K562 (cell line): ENCODE measurements around the gene CD164L2. TPM values are rescaled to one million over a fixed set of nuclear protein-coding genes. Genes with fewer than 3 reads are reported as not detected.
A peak's percentile ranks its signal among the peaks of the same experiment; 100 is the strongest.

Experiments
- BRD4 ChIP-seq: fragments of 200-600 bp; sonication (generic); IDR thresholded peaks from 2 replicates; pipeline ENCODE4 v1.6.1; 2017; ENCODE audit warnings: inconsistent platforms
- CBX1 ChIP-seq: sonication (generic); IDR thresholded peaks from 2 replicates; pipeline ENCODE4 v1.6.1; 2016; ENCODE audit warnings: antibody characterized with exemption, low read depth, mild to moderate bottlenecking
- CEBPG ChIP-seq, 3 experiments: fragments of 200-800 bp in 1 of 3; sonication (Bioruptor generic) in 1 of 3; sonication (generic) in 1 of 3; formaldehyde crosslinking in 1 of 3; IDR thresholded peaks in 2 of 3; conservative IDR thresholded peaks in 1 of 3; 2 replicates each; pipeline versions ENCODE4 v1.6.1 to v1.8.0; 2016 to 2022; ENCODE audit warnings: missing compliant biosample characterization in 2 of 3, missing genetic modification characterization in 2 of 3, mild to moderate bottlenecking in 1 of 3, missing genetic modification reagents in 1 of 3
- ERF ChIP-seq: fragments of 450-650 bp; formaldehyde crosslinking; IDR thresholded peaks from 2 replicates; pipeline ENCODE4 v1.4.0; 2020; ENCODE audit warnings: mild to moderate bottlenecking, mixed read lengths
- GTF2E2 ChIP-seq: fragments of 200-800 bp; sonication (Bioruptor generic); IDR thresholded peaks from 2 replicates; pipeline ENCODE4 v1.6.1; 2016; ENCODE audit warnings: missing genetic modification characterization, missing compliant biosample characterization
- HMG20B ChIP-seq: fragments of 250-450 bp; sonication (Bioruptor Pico); IDR thresholded peaks from 2 replicates; pipeline ENCODE4 v1.5.0; 2021; ENCODE audit warnings: mild to moderate bottlenecking
- MEF2D ChIP-seq: conservative IDR thresholded peaks from 2 replicates; pipeline ENCODE4 v1.6.1; 2016; ENCODE audit warnings: low read depth, missing genetic modification characterization, missing compliant biosample characterization
- NFE2L1 ChIP-seq: fragments of 450-650 bp; IDR thresholded peaks from 2 replicates; pipeline ENCODE4 v1.6.1; 2016; ENCODE audit warnings: missing genetic modification characterization, low read depth, mild to moderate bottlenecking, missing compliant biosample characterization, moderate library complexity, borderline replicate concordance
- POLR2AphosphoS5 ChIP-seq: IDR thresholded peaks from 2 replicates; pipeline ENCODE4 v1.6.1; 2011; ENCODE audit warnings: mild to moderate bottlenecking, low read depth, low read length, moderate library complexity; ENCODE audit not compliant: control insufficient read depth, insufficient read depth
- SIN3B ChIP-seq: fragments of 450-650 bp; IDR thresholded peaks from 2 replicates; pipeline ENCODE4 v1.6.1; 2017; ENCODE audit warnings: low read depth, mild to moderate bottlenecking, moderate library complexity
- STAG1 ChIP-seq: sonication (generic); formaldehyde crosslinking; IDR thresholded peaks from 2 replicates; pipeline ENCODE4 v1.5.0; 2020; ENCODE audit warnings: missing genetic modification reagents, borderline replicate concordance
- polyA plus RNA-seq, 8 experiments: library from polyadenylated mRNA; depleted of rRNA in 4 of 8; stranded (reverse) in 5 of 8; unstranded in 3 of 8; fragments of >200 nt; fragmentation: Nextera tagmentation in 2 of 8; fragmentation: Illumina TruSeq in 1 of 8; extraction: Ambion mirVana in 2 of 8; extraction: Trizol in 1 of 8; gene quantifications; 2 replicates each; pipeline versions ENCODE4 v1.2.1 to v1.2.3, GENCODE V29; 2011 to 2014; ENCODE audit warnings: inconsistent platforms in 1 of 8, missing spikeins in 1 of 8
- total RNA-seq, 7 experiments: library from RNA; depleted of rRNA in 6 of 7; stranded (reverse); fragments of >200 nt in 6 of 7; fragmentation: Illumina TruSeq in 2 of 7; extraction: Trizol in 2 of 7; gene quantifications; 2 replicates each; pipeline versions ENCODE4 v1.2.1 to v1.2.3, GENCODE V29; 2011 to 2021; ENCODE audit warnings: low replicate concordance in 1 of 7
- TF ChIP-seq, protein P1 (sequence below): IDR thresholded peaks from 3 replicates; pipeline ENCODE4 v1.6.1; 2011; ENCODE audit warnings: borderline replicate concordance, mild to moderate bottlenecking, moderate library complexity; ENCODE audit not compliant: insufficient read length; ENCODE audit errors: extremely low read depth
- TF ChIP-seq, protein P2 (sequence below): fragments of 450-650 bp; formaldehyde crosslinking; IDR thresholded peaks from 2 replicates; pipeline ENCODE4 v1.4.0; 2022; ENCODE audit warnings: mild to moderate bottlenecking, moderate library complexity
- TF ChIP-seq, protein P3 (sequence below), 2 experiments: fragments of 450-650 bp; conservative IDR thresholded peaks; 2 replicates each; pipeline ENCODE4 v1.6.1; 2017; ENCODE audit warnings: mild to moderate bottlenecking in 2 of 2, moderate library complexity in 2 of 2
- TF ChIP-seq, protein P4 (sequence below): sonication (generic); formaldehyde crosslinking; IDR thresholded peaks from 2 replicates; pipeline ENCODE4 v1.8.0; 2022; ENCODE audit warnings: mild to moderate bottlenecking, missing genetic modification reagents
- TF ChIP-seq, protein P5 (sequence below): sonication (generic); formaldehyde crosslinking; IDR thresholded peaks from 2 replicates; pipeline ENCODE4 v1.8.0; 2022; ENCODE audit warnings: missing genetic modification reagents, mild to moderate bottlenecking, moderate library complexity, borderline replicate concordance
- TF ChIP-seq, protein P6 (sequence below): fragments of 200-800 bp; sonication (Bioruptor generic); IDR thresholded peaks from 2 replicates; pipeline ENCODE4 v1.6.1; 2017; ENCODE audit warnings: missing genetic modification characterization, missing compliant biosample characterization

CD164L2 gene
- total and polyA plus RNA-seq, 9 of the 15 experiments (the other 6 are each of a cell fraction or from before 2014, with no cell fraction given), result 0.08 to 0.92 (median 0.38) TPM; not detected in 1

DNA sequence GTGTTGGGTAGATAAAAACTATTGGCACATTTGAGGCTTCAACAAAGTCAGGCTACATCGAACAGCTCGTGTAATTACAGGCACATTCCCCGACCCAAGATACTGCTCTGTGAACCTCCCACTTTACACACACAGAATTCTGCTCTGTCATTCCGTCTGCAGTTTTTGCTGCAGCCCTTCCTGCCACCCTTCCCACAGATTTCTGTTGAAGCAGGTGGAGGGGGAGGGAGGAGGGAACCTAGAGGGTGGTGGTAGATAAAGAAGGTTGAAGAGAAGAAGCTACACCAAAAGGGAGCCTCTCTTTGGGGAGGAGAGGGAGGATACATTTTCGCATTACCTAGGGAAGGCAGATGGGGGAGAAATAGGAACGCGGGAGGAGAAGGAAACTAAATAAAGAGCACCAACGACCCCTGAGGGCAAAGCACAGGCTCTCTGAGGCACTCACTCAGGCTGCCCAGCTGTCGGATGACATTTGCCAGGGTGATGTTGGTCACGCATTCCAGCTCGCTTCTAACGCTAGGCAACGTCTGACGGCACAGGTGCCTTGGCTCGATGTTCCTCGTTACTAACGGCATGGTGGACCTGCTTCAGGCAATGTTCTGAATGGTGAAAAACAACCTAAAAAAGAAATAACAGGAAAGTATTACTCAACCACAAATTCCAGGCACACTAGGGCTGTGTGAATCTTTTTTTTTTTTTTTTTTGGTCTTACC is 45.3 kb upstream of the CD164L2 start (continued):
- no peak for TF ChIP-seq MEF2D (tag)
- TF ChIP-seq POLR2AphosphoS5, result peak; percentile 69
- no peak for TF ChIP-seq BRD4
- TF ChIP-seq, protein P1, sequence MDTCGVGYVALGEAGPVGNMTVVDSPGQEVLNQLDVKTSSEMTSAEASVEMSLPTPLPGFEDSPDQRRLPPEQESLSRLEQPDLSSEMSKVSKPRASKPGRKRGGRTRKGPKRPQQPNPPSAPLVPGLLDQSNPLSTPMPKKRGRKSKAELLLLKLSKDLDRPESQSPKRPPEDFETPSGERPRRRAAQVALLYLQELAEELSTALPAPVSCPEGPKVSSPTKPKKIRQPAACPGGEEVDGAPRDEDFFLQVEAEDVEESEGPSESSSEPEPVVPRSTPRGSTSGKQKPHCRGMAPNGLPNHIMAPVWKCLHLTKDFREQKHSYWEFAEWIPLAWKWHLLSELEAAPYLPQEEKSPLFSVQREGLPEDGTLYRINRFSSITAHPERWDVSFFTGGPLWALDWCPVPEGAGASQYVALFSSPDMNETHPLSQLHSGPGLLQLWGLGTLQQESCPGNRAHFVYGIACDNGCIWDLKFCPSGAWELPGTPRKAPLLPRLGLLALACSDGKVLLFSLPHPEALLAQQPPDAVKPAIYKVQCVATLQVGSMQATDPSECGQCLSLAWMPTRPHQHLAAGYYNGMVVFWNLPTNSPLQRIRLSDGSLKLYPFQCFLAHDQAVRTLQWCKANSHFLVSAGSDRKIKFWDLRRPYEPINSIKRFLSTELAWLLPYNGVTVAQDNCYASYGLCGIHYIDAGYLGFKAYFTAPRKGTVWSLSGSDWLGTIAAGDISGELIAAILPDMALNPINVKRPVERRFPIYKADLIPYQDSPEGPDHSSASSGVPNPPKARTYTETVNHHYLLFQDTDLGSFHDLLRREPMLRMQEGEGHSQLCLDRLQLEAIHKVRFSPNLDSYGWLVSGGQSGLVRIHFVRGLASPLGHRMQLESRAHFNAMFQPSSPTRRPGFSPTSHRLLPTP, result no peak
- no peak for TF ChIP-seq ERF (CRISPR knock-in tag)
- no peak for TF ChIP-seq CEBPG (CRISPR knock-in tag; IDR thresholded peaks at IDR 0.05)
- no peak for TF ChIP-seq CEBPG (tag; conservative IDR thresholded peaks at IDR 0.05 in 1 of 2, IDR thresholded peaks at IDR 0.05 in 1 of 2)
- 0 out of 2 replicates have a peak, but pooled peaks have one; percentile 46 for TF ChIP-seq CBX1
- TF ChIP-seq, protein P2, sequence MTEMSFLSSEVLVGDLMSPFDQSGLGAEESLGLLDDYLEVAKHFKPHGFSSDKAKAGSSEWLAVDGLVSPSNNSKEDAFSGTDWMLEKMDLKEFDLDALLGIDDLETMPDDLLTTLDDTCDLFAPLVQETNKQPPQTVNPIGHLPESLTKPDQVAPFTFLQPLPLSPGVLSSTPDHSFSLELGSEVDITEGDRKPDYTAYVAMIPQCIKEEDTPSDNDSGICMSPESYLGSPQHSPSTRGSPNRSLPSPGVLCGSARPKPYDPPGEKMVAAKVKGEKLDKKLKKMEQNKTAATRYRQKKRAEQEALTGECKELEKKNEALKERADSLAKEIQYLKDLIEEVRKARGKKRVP, result no peak
- TF ChIP-seq STAG1 (CRISPR knock-in tag), result no peak
- TF ChIP-seq, protein P3, sequence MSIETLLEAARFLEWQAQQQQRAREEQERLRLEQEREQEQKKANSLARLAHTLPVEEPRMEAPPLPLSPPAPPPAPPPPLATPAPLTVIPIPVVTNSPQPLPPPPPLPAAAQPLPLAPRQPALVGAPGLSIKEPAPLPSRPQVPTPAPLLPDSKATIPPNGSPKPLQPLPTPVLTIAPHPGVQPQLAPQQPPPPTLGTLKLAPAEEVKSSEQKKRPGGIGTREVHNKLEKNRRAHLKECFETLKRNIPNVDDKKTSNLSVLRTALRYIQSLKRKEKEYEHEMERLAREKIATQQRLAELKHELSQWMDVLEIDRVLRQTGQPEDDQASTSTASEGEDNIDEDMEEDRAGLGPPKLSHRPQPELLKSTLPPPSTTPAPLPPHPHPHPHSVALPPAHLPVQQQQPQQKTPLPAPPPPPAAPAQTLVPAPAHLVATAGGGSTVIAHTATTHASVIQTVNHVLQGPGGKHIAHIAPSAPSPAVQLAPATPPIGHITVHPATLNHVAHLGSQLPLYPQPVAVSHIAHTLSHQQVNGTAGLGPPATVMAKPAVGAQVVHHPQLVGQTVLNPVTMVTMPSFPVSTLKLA (conservative IDR thresholded peaks at IDR 0.05), result peak in 1 of 2 experiments; percentile 72; a peak in 3 of 4 replicates
- no peak for TF ChIP-seq GTF2E2
- TF ChIP-seq, protein P4, sequence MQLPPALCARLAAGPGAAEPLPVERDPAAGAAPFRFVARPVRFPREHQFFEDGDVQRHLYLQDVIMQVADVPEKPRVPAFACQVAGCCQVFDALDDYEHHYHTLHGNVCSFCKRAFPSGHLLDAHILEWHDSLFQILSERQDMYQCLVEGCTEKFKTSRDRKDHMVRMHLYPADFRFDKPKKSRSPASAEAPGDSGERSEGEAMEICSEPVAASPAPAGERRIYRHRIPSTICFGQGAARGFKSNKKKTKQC (CRISPR knock-in tag), result no peak
- no peak for TF ChIP-seq SIN3B
- TF ChIP-seq, protein P5, sequence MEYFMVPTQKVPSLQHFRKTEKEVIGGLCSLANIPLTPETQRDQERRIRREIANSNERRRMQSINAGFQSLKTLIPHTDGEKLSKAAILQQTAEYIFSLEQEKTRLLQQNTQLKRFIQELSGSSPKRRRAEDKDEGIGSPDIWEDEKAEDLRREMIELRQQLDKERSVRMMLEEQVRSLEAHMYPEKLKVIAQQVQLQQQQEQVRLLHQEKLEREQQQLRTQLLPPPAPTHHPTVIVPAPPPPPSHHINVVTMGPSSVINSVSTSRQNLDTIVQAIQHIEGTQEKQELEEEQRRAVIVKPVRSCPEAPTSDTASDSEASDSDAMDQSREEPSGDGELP, result peak; percentile 69
- no peak for TF ChIP-seq HMG20B (CRISPR knock-in tag)
- TF ChIP-seq, protein P6, sequence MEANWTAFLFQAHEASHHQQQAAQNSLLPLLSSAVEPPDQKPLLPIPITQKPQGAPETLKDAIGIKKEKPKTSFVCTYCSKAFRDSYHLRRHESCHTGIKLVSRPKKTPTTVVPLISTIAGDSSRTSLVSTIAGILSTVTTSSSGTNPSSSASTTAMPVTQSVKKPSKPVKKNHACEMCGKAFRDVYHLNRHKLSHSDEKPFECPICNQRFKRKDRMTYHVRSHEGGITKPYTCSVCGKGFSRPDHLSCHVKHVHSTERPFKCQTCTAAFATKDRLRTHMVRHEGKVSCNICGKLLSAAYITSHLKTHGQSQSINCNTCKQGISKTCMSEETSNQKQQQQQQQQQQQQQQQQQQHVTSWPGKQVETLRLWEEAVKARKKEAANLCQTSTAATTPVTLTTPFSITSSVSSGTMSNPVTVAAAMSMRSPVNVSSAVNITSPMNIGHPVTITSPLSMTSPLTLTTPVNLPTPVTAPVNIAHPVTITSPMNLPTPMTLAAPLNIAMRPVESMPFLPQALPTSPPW (CRISPR knock-in tag), result peak; percentile 93
- peak; percentile 54; the same call in 1 of the 2 replicates for TF ChIP-seq NFE2L1 (tag)
